HEK293 (cell line): ENCODE results near the gene PRSS33.
A peak's percentile ranks its signal among the peaks of the same experiment; 100 is the strongest.

ENCODE experiments used
- CTCF ChIA-PET: fragments of 350-600 bp; formaldehyde crosslinking; extraction: SDS; loops from one replicate; lab custom pipeline; 2021; ENCODE audit warnings: antibody characterized with exemption; lab: Yijun Ruan, JAX
- POLR2A ChIA-PET: fragments of 300-600 bp; formaldehyde crosslinking; extraction: SDS; loops from one replicate; lab custom pipeline; 2020; ENCODE audit warnings: antibody characterized with exemption, inconsistent platforms; lab: Yijun Ruan, JAX
- H3K27ac ChIP-seq: fragments of 200-500 bp; sonication (Bioruptor generic); 2 replicates; pipeline ENCODE4 v1.5.1; 2014; ENCODE audit warnings: low read depth, low read length, control low read depth, inconsistent platforms; ENCODE audit errors: extremely low read depth
- H3K36me3 ChIP-seq, 2 experiments: fragments of 200-500 bp in 1 of 2; sonication (Bioruptor generic) in 1 of 2; 1 replicate in 1 of 2; 2 replicates in 1 of 2; pipeline ENCODE4 v1.5.1; 2014 to 2017; ENCODE audit warnings: inconsistent platforms in 2 of 2, low read length in 2 of 2; ENCODE audit not compliant: control insufficient read depth in 2 of 2, insufficient read depth in 1 of 2
- H3K4me1 ChIP-seq: fragments of 200-500 bp; sonication (Bioruptor generic); 2 replicates; pipeline ENCODE4 v1.5.1; 2014; ENCODE audit warnings: mild to moderate bottlenecking, low read length, inconsistent platforms; ENCODE audit not compliant: control insufficient read depth, insufficient read depth
- H3K4me3 ChIP-seq: 2 replicates; pipeline ENCODE4 v1.5.1; 2011; ENCODE audit warnings: low read depth, mild to moderate bottlenecking, control low read depth, low read length, moderate library complexity
- H3K9me3 ChIP-seq: fragments of 200-500 bp; sonication (Bioruptor generic); 2 replicates; pipeline ENCODE4 v1.5.1; 2014; ENCODE audit warnings: low read depth, low read length, inconsistent platforms; ENCODE audit not compliant: control insufficient read depth, insufficient read depth
- ATF2 ChIP-seq: fragments of 450-650 bp; formaldehyde crosslinking; IDR thresholded peaks from 2 replicates; pipeline ENCODE4 v1.5.1; 2016; ENCODE audit warnings: missing biosample characterization, missing genetic modification characterization, low read depth
- GLIS1 ChIP-seq: fragments of 450-650 bp; formaldehyde crosslinking; IDR thresholded peaks from 2 replicates; pipeline ENCODE4 v1.5.1; 2016; ENCODE audit warnings: missing biosample characterization, missing genetic modification characterization
- GLIS2 ChIP-seq: fragments of 450-650 bp; formaldehyde crosslinking; IDR thresholded peaks from 2 replicates; pipeline ENCODE4 v1.5.1; 2016; ENCODE audit warnings: missing biosample characterization, missing genetic modification characterization
- IKZF3 ChIP-seq: fragments of 450-650 bp; IDR thresholded peaks from 2 replicates; pipeline ENCODE4 v1.5.0; 2018; ENCODE audit warnings: missing biosample characterization, mild to moderate bottlenecking, missing genetic modification characterization, moderate library complexity
- KLF8 ChIP-seq: fragments of 450-650 bp; formaldehyde crosslinking; IDR thresholded peaks from 2 replicates; pipeline ENCODE4 v1.5.1; 2016; ENCODE audit warnings: missing biosample characterization, missing genetic modification characterization
- MEIS1 ChIP-seq: sonication (generic); formaldehyde crosslinking; IDR thresholded peaks from 2 replicates; pipeline ENCODE4 v1.8.1; 2022; ENCODE audit warnings: missing genetic modification reagents, mild to moderate bottlenecking, borderline replicate concordance
- OSR2 ChIP-seq: fragments of 450-650 bp; formaldehyde crosslinking; IDR thresholded peaks from 2 replicates; pipeline ENCODE4 v1.5.1; 2016; ENCODE audit warnings: missing biosample characterization, missing genetic modification characterization
- ZBTB17 ChIP-seq: fragments of 450-650 bp; formaldehyde crosslinking; IDR thresholded peaks from 2 replicates; pipeline ENCODE4 v1.5.1; 2016; ENCODE audit warnings: missing biosample characterization, missing genetic modification characterization
- ZFP3 ChIP-seq: fragments of 450-650 bp; formaldehyde crosslinking; IDR thresholded peaks from 2 replicates; pipeline ENCODE4 v1.5.1; 2016; ENCODE audit warnings: low read depth, missing biosample characterization, missing genetic modification characterization
- ZFP41 ChIP-seq: fragments of 450-650 bp; formaldehyde crosslinking; IDR thresholded peaks from 2 replicates; pipeline ENCODE4 v1.5.1; 2016; ENCODE audit warnings: missing biosample characterization, missing genetic modification characterization, borderline replicate concordance
- ZNF114 ChIP-seq: fragments of 450-650 bp; formaldehyde crosslinking; IDR thresholded peaks from 2 replicates; pipeline ENCODE4 v1.5.0; 2017; ENCODE audit warnings: missing biosample characterization, missing genetic modification characterization
- ZNF184 ChIP-seq: fragments of 450-650 bp; IDR thresholded peaks from 2 replicates; pipeline ENCODE4 v1.5.1; 2018; ENCODE audit warnings: missing biosample characterization, mild to moderate bottlenecking, missing genetic modification characterization
- ZNF239 ChIP-seq: fragments of 450-650 bp; formaldehyde crosslinking; IDR thresholded peaks from 2 replicates; pipeline ENCODE4 v1.5.1; 2016; ENCODE audit warnings: missing biosample characterization, missing genetic modification characterization
- ZNF274 ChIP-seq, 2 experiments: fragments of 200-500 bp in 1 of 2; fragments of 450-650 bp in 1 of 2; sonication (Bioruptor generic) in 1 of 2; formaldehyde crosslinking in 1 of 2; IDR thresholded peaks; 2 replicates each; pipeline versions ENCODE4 v1.5.1 to v1.6.1; 2014 to 2016; ENCODE audit warnings: borderline replicate concordance in 1 of 2, inconsistent platforms in 1 of 2, low read length in 1 of 2, missing biosample characterization in 1 of 2, missing genetic modification characterization in 1 of 2
- ZNF335 ChIP-seq: fragments of 450-650 bp; formaldehyde crosslinking; conservative IDR thresholded peaks from 2 replicates; pipeline ENCODE4 v1.5.1; 2016; ENCODE audit warnings: missing biosample characterization, missing genetic modification characterization
- ZNF513 ChIP-seq: fragments of 450-650 bp; IDR thresholded peaks from 2 replicates; pipeline ENCODE4 v1.5.1; 2018; ENCODE audit warnings: missing biosample characterization, missing genetic modification characterization
- ZNF785 ChIP-seq: fragments of 450-650 bp; formaldehyde crosslinking; IDR thresholded peaks from 2 replicates; pipeline ENCODE4 v1.5.1; 2016; ENCODE audit warnings: missing biosample characterization, missing genetic modification characterization

Gene PRSS33

DNA sequence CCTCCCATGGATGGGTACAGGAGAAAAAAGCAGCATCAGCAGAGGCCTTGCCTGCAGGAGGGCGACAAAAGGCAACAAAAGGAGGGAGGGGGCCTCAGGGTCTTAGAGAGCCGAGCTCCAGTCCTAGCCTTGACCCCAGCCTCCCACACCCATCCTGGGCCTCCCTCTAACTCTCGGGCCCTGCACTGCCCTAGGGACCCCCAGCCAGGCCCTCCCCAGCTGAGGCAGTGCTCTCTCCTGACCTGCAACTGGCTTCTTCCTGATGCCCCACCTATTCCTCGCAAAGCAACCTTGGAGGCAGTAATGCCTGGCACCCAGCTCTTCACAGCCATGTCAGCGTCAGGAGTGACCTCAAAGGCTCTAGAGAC, 50.1 kb downstream of the PRSS33 start:
- ChIA-PET CTCF (interaction anchor here (1.2 kb wide), 1 partner anchor 102 kb away, joined by 6 read pairs; no protein-coding TSS in a partner anchor), POLR2A (no interaction called here)
- H3K9me3 ChIP-seq, result no peaks in the 10 kb centered on the region
- H3K4me3 ChIP-seq, result no peak overlapping the region
- H3K36me3 ChIP-seq, result no peaks in the 10 kb centered on the region
- no peak overlapping the region for H3K27ac ChIP-seq
- TF ChIP-seq ZNF335 (tag by site-specific recombination), result no peak
- no peak for TF ChIP-seq ZNF513 (tag by site-specific recombination)
- TF ChIP-seq KLF8, result no peak
- no peak for TF ChIP-seq IKZF3 (tag by site-specific recombination)
- TF ChIP-seq ZFP3 (tag by site-specific recombination), result no peak
- peak; percentile 78 for TF ChIP-seq GLIS1 (tag by site-specific recombination)
- H3K4me1 ChIP-seq, result no peaks in the 10 kb centered on the region

DNA sequence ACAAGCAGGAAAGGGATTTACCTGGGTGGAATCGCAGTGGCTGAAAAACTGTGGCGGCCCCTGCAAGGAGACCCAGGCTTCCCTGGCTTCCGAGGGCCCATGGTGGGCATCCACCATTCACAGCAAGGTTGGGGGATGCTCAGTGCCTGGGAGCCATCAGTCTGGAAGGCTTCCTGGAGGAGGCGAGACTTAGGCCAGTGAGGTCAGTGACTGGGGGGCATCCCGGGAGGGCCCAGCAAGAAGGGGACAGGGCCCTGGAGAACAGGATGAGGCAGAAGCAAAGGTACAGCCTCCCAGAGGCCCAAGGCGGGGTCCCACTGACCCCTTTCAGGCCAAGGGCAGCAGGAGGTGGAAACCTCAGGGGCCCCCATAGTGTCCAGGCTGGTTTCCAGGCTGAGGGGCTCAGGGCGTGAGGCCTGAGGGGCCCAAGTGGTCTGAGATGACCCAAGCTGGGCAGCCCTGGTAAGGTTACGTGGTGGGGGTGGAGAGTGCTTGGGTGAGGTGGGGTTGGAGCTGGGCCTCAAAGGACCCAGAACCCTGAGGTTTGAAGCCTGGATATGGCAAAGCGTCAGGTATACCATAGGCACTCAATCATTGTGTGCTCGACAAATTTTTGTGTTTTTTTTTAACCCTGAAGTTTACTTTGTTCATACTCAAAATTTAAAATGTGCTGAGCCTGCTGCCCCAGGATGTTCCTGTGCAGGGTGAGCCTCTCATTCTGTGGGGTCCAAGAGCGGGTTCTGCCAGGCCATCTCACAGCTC, 50.7 kb downstream of the PRSS33 start:
- Histone ChIP-seq H3K27ac (no peak overlapping the region), H3K4me1 (no peaks in the 10 kb centered on the region), H3K4me3 (no peak overlapping the region), H3K9me3 (no peaks in the 10 kb centered on the region), H3K36me3 (no peaks in the 10 kb centered on the region)
- TF ChIP-seq ZFP41 (tag by site-specific recombination) (no peak), ZNF239 (tag by site-specific recombination) (no peak), ZNF274 (IDR thresholded peaks at IDR 0.05; ENCODE audit: low read length) (no peak), ZNF274 (tag by site-specific recombination; IDR thresholded peaks at IDR 0.05; ENCODE audit: borderline replicate concordance) (no peak), OSR2 (tag by site-specific recombination) (no peak)
- ChIA-PET CTCF (interaction anchor here (1.2 kb wide), 1 partner anchor 103 kb away, joined by 6 read pairs; no protein-coding TSS in a partner anchor), POLR2A (interaction anchor here (0.6 kb wide), 1 partner anchor 33 kb away, joined by 5 read pairs; no protein-coding TSS in a partner anchor)

- ChIA-PET CTCF (no interaction called here), POLR2A (interaction anchor here (0.7 kb wide), 1 partner anchor 1270 kb away, joined by 3 read pairs; no protein-coding TSS in a partner anchor)
- no peak overlapping the region for H3K4me3 ChIP-seq
These were observed 52.4 kb downstream of the PRSS33 start for GRCh38 chr16:2734844-2735515.

More at GRCh38 chr16:2734844-2735515, 52.4 kb downstream of the PRSS33 start:
- Histone ChIP-seq H3K27ac (no peak overlapping the region), H3K36me3 (no peaks in the 10 kb centered on the region), H3K4me1 (no peaks in the 10 kb centered on the region), H3K9me3 (no peaks in the 10 kb centered on the region)
- TF ChIP-seq ZNF184 (tag by site-specific recombination) (no peak), MEIS1 (no peak), ZNF785 (tag by site-specific recombination) (no peak), ATF2 (tag by site-specific recombination) (no peak), GLIS2 (tag by site-specific recombination) (no peak), ZBTB17 (no peak), ZNF114 (tag by site-specific recombination) (no peak)
